B cell (primary cell): Measurements from ENCODE around the gene LRP1-AS. TPM values are rescaled to one million over a fixed set of nuclear protein-coding genes. Genes with fewer than 3 reads are reported as not detected.

Source experiments
- ATAC-seq: fragments of 200-7000 bp; cut with Tn5 transposase; one replicate; pipeline ENCODE4 v1.10.0; 2021; ENCODE audit warnings: low read depth, mild to moderate bottlenecking, moderate number of reproducible peaks, moderate library complexity
- CTCF ChIA-PET: fragments of 350-600 bp; sonication (Branson Sonifier 250); formaldehyde crosslinking; loops from one replicate; lab custom pipeline; 2021; ENCODE audit warnings: antibody characterized with exemption, inconsistent platforms; lab: Charles Lee
- POLR2A ChIA-PET: fragments of 350-600 bp; sonication (Branson Sonifier 250); formaldehyde crosslinking; loops from one replicate; lab custom pipeline; 2021; ENCODE audit warnings: antibody characterized with exemption; lab: Charles Lee
- DNase-seq: peaks from one replicate; pipeline ENCODE4 v3.0.0; 2013
- H2AFZ ChIP-seq: 2 replicates; pipeline ENCODE4 v1.6.1; 2012; ENCODE audit warnings: mild to moderate bottlenecking, low read depth, low read length; ENCODE audit not compliant: insufficient read depth, poor library complexity, severe bottlenecking
- H3K27ac ChIP-seq, 2 donors: 1 replicate in 1 of 2; 2 replicates in 1 of 2; pipeline ENCODE4 v1.5.1; 2012 to 2013; ENCODE audit warnings: low read length in 2 of 2, mild to moderate bottlenecking in 2 of 2, moderate library complexity in 1 of 2
- H3K27me3 ChIP-seq, 4 experiments: fragments of 200-600 bp in 1 of 4; sonication (generic) in 1 of 4; replicated peaks in 1 of 4; 1 replicate in 2 of 4; 2 replicates in 2 of 4; pipeline versions ENCODE4 v1.6.1 to v1.7.0; 2013 to 2016; ENCODE audit warnings: low read length in 3 of 4, mild to moderate bottlenecking in 2 of 4, mixed read lengths in 1 of 4, moderate library complexity in 1 of 4; ENCODE audit not compliant: insufficient read depth in 4 of 4, control insufficient read depth in 3 of 4; ENCODE audit errors: control extremely low read depth in 1 of 4
- H3K36me3 ChIP-seq, 2 experiments: replicated peaks in 1 of 2; 1 replicate in 1 of 2; 2 replicates in 1 of 2; pipeline versions ENCODE4 v1.6.1 to v1.7.1; 2013; ENCODE audit warnings: low read length in 1 of 2; ENCODE audit not compliant: insufficient read depth in 2 of 2, control insufficient read depth in 1 of 2; ENCODE audit errors: control extremely low read depth in 1 of 2, extremely low read depth in 1 of 2
- H3K4me1 ChIP-seq, 2 donors: fragments of 200-600 bp in 1 of 2; sonication (generic) in 1 of 2; 1 replicate in 1 of 2; 2 replicates in 1 of 2; pipeline versions ENCODE4 v1.5.1 to v1.6.1; 2013 to 2017; ENCODE audit warnings: low read length in 2 of 2; ENCODE audit not compliant: control insufficient read depth in 2 of 2, insufficient read depth in 2 of 2
- H3K4me2 ChIP-seq: replicated peaks from 2 replicates; pipeline ENCODE3; 2012; ENCODE audit warnings: mild to moderate bottlenecking, low read depth, low read length; ENCODE audit not compliant: poor library complexity, severe bottlenecking
- H3K4me3 ChIP-seq, 5 experiments: fragments of 200-600 bp in 1 of 5; sonication (generic) in 1 of 5; 1 replicate in 3 of 5; 2 replicates in 2 of 5; pipeline versions ENCODE4 v1.5.1 to v1.7.0; 2011 to 2016; ENCODE audit warnings: low read length in 4 of 5, mild to moderate bottlenecking in 4 of 5, low read depth in 2 of 5, control low read depth in 1 of 5, moderate library complexity in 1 of 5; ENCODE audit not compliant: insufficient read depth in 1 of 5; ENCODE audit errors: control extremely low read depth in 1 of 5, extremely low read depth in 1 of 5
- H3K79me2 ChIP-seq: fragments of 200-600 bp; sonication (generic); one replicate; pipeline ENCODE4 v1.6.0; 2016; ENCODE audit warnings: low read length; ENCODE audit not compliant: control insufficient read depth, insufficient read depth
- H3K9ac ChIP-seq: fragments of 200-600 bp; sonication (generic); 2 replicates; pipeline ENCODE4 v1.6.1; 2017; ENCODE audit warnings: mild to moderate bottlenecking, low read length, moderate library complexity
- H3K9me3 ChIP-seq, 3 donors: one replicate each; pipeline versions ENCODE4 v1.6.1 to v1.7.1; 2013; ENCODE audit warnings: low read length in 2 of 3; ENCODE audit not compliant: control insufficient read depth in 2 of 3, insufficient read depth in 1 of 3; ENCODE audit errors: control extremely low read depth in 1 of 3
- H4K20me1 ChIP-seq: 2 replicates; pipeline ENCODE4 v1.6.0; 2012; ENCODE audit warnings: mild to moderate bottlenecking, low read length; ENCODE audit not compliant: insufficient read depth, control insufficient read depth, poor library complexity, severe bottlenecking
- H3K27ac Mint-ChIP-seq: one replicate; pipeline ENCODE4 v1.8.0; 2021; ENCODE audit warnings: mixed read lengths
- H3K27me3 Mint-ChIP-seq: one replicate; pipeline ENCODE4 v1.8.0; 2021; ENCODE audit warnings: mixed read lengths
- H3K4me1 Mint-ChIP-seq: one replicate; pipeline ENCODE4 v1.8.0; 2021; ENCODE audit warnings: mixed read lengths
- H3K4me3 Mint-ChIP-seq: one replicate; pipeline ENCODE4 v1.8.0; 2021; ENCODE audit warnings: mixed read lengths
- H3K9me3 Mint-ChIP-seq: one replicate; pipeline ENCODE4 v1.8.0; 2022; ENCODE audit warnings: mixed read lengths; ENCODE audit not compliant: insufficient read depth
- EZH2 ChIP-seq: IDR thresholded peaks from 2 replicates; pipeline ENCODE4 v1.6.1; 2012; ENCODE audit warnings: borderline replicate concordance, low read depth, mild to moderate bottlenecking, moderate library complexity, low read length; ENCODE audit not compliant: insufficient read depth, poor library complexity, severe bottlenecking
- WGBS: methylation state at CpG from one replicate; pipeline ENCODE4 v1.1.5; 2013; ENCODE audit warnings: missing lambda C conversion rate; ENCODE audit not compliant: insufficient coverage; 5-methylcytosine and 5-hydroxymethylcytosine counted together
- intact Hi-C: fragments of 100-400 bp; cut with micrococcal nuclease; formaldehyde crosslinking; loops from one replicate; pipeline ENCODE4 v1.10.0; 2022
- polyA plus RNA-seq: library from polyadenylated mRNA; depleted of rRNA; stranded (reverse); fragments of >200 nt; gene quantifications from 2 replicates; pipeline ENCODE4 v1.2.3, GENCODE V29; 2012
- total RNA-seq, 2 donors: library from RNA; stranded (reverse); fragments of 120-200 nt in 1 of 2; gene quantifications; 1 replicate in 1 of 2; 2 replicates in 1 of 2; pipeline versions ENCODE4 v1.2.3 to v1.2.4, GENCODE V29; 2013 to 2022
- TF ChIP-seq, protein P1 (sequence below): fragments of 200-600 bp; IDR thresholded peaks from one replicate; pipeline ENCODE4 v1.8.0; 2022; ENCODE audit warnings: antibody characterized with exemption, mild to moderate bottlenecking

The LRP1-AS gene
- total and polyA plus RNA-seq, 2 donors (not counting 1 experiment from before 2014, with no cell fraction given), result not detected

DNA sequence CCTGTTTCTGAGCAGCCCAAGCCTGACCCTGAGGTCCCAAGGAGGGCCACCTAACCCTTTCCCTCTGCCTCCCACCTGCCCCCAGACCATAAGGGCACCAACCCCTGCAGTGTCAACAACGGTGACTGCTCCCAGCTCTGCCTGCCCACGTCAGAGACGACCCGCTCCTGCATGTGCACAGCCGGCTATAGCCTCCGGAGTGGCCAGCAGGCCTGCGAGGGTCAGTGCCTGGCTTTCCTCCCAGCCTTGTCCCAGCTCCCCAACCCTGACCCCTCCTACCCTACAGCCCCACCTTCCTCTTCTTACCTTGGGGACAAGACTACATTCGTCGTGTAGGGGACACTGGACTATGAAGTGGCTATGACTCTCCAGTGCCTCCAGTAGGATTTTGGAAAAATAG lies 33.7 kb upstream of the LRP1-AS start:
- POLR2A ChIA-PET, result interaction anchor here (0.6 kb wide), 1 partner anchor 85 kb away, joined by 4 read pairs; no protein-coding TSS in a partner anchor
- Mint-ChIP-seq H3K9me3 (no peaks in the 10 kb centered on the region), H3K4me3 (no peak overlapping the region), H3K4me1 (peaks cover 5% of the 10 kb centered on the region), H3K27me3 (peaks cover 2% of the 10 kb centered on the region), H3K27ac (no peak overlapping the region)
- no peaks in the 10 kb centered on the region for H3K9me3 ChIP-seq
- no peaks in the 10 kb centered on the region for H3K79me2 ChIP-seq
- H4K20me1 ChIP-seq, result no peaks in the 10 kb centered on the region
- DNase-seq (no peak), ATAC-seq (no peak)
- H3K9ac ChIP-seq, result no peak overlapping the region
- no peak overlapping the region for H3K4me3 ChIP-seq
- intact Hi-C loops, result no loop called here
- no peaks in the 10 kb centered on the region for H3K27me3 ChIP-seq
- CTCF ChIA-PET, result interaction anchor here (0.6 to 7.5 kb wide), 10 partner anchors 8 to 700 kb away, joined by 3 to 108 read pairs (median 4); partner anchors contain the start of gene LRP1
- H2AFZ ChIP-seq, result no peak overlapping the region
- H3K36me3 ChIP-seq, result no peaks in the 10 kb centered on the region
- 83% methylated on average over 9 of the region's 9 CpGs for WGBS
- H3K4me1 ChIP-seq, result peaks cover 0 to 6% of the 10 kb centered on the region in 2 donors
- TF ChIP-seq, protein P1, sequence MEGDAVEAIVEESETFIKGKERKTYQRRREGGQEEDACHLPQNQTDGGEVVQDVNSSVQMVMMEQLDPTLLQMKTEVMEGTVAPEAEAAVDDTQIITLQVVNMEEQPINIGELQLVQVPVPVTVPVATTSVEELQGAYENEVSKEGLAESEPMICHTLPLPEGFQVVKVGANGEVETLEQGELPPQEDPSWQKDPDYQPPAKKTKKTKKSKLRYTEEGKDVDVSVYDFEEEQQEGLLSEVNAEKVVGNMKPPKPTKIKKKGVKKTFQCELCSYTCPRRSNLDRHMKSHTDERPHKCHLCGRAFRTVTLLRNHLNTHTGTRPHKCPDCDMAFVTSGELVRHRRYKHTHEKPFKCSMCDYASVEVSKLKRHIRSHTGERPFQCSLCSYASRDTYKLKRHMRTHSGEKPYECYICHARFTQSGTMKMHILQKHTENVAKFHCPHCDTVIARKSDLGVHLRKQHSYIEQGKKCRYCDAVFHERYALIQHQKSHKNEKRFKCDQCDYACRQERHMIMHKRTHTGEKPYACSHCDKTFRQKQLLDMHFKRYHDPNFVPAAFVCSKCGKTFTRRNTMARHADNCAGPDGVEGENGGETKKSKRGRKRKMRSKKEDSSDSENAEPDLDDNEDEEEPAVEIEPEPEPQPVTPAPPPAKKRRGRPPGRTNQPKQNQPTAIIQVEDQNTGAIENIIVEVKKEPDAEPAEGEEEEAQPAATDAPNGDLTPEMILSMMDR, result no peak
- TF ChIP-seq EZH2, result no peak
- H3K27ac ChIP-seq, result no peak overlapping the region
- no peak overlapping the region for H3K4me2 ChIP-seq

DNA sequence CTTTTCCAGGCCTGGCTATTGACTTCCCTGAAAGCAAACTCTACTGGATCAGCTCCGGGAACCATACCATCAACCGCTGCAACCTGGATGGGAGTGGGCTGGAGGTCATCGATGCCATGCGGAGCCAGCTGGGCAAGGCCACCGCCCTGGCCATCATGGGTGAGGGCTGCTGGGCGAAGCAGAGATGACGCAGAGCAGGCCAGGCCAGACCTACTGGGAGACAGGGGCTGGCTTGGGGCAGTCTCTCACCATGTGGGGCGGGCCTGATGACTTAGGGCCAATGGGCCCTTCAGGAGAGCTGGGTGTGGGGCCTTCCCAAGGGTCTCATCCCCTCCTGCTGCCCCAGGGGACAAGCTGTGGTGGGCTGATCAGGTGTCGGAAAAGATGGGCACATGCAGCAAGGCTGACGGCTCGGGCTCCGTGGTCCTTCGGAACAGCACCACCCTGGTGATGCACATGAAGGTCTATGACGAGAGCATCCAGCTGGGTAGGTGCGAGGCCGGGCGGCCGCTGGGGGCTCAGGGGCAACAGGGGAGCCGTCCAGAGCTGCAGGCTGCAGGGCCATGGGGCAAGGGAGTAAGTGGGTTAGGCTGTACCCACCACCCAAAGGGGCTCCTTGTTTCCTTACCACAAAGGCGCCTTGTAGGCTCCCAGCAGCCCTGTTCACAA lies 33.0 kb upstream of the LRP1-AS start:
- H3K4me2 ChIP-seq, result no peak overlapping the region
- no peaks in the 10 kb centered on the region for H3K36me3 ChIP-seq
- ChIA-PET CTCF (interaction anchor here (0.6 to 7.5 kb wide), 5 partner anchors 23 to 700 kb away, joined by 3 to 108 read pairs (median 5); partner anchors contain the start of gene LRP1), POLR2A (interaction anchor here (0.6 kb wide), 1 partner anchor 86 kb away, joined by 4 read pairs; no protein-coding TSS in a partner anchor)
- DNase-seq (no peak), ATAC-seq (no peak)
- H3K4me1 ChIP-seq, result peaks cover 0 to 6% of the 10 kb centered on the region in 2 donors
- Mint-ChIP-seq H3K27me3 (peaks cover 2% of the 10 kb centered on the region), H3K9me3 (no peaks in the 10 kb centered on the region), H3K4me1 (peaks cover 5% of the 10 kb centered on the region), H3K27ac (no peak overlapping the region), H3K4me3 (no peak overlapping the region)
- H3K27me3 ChIP-seq, result no peaks in the 10 kb centered on the region
- no peak overlapping the region for H2AFZ ChIP-seq
- 93% methylated on average over 19 of the region's 20 CpGs for WGBS
- no peaks in the 10 kb centered on the region for H4K20me1 ChIP-seq
- intact Hi-C loops, result no loop called here
- H3K79me2 ChIP-seq, result no peaks in the 10 kb centered on the region
- no peaks in the 10 kb centered on the region for H3K9me3 ChIP-seq
- H3K4me3 ChIP-seq, result no peak overlapping the region
- no peak overlapping the region for H3K27ac ChIP-seq
- TF ChIP-seq, protein P1, result no peak
- TF ChIP-seq EZH2, result no peak
- no peak overlapping the region for H3K9ac ChIP-seq
